IMR-90 (cell line): ENCODE measurements around the gene CDC34. TPM values are rescaled to one million over a fixed set of nuclear protein-coding genes. Genes with fewer than 3 reads are reported as not detected.

ENCODE experiments used
- ATAC-seq: fragments of 200-7000 bp; cut with Tn5 transposase; 2 replicates; pipeline ENCODE4 v1.9.1; 2020; ENCODE audit warnings: low read depth, mild to moderate bottlenecking, moderate library complexity
- BruUV-seq: library from RNA; stranded (reverse); fragments of 400-500 nt; replicated peaks from 2 replicates; lab custom pipeline; 2021; lab: Mats Ljungman, UMichigan
- CTCF ChIA-PET: fragments of 300-600 bp; formaldehyde crosslinking; extraction: SDS; loops from one replicate; lab custom pipeline; 2021; ENCODE audit warnings: antibody characterized with exemption; lab: Yijun Ruan, JAX
- POLR2A ChIA-PET: fragments of 300-600 bp; sonication (Branson Sonifier 250); formaldehyde crosslinking; loops from one replicate; lab custom pipeline; 2022; ENCODE audit warnings: antibody characterized with exemption; ENCODE audit not compliant: unreplicated experiment; lab: Charles Lee
- DNase-seq: peaks from one replicate; pipeline ENCODE4 v3.0.0; 2013
- H2AFZ ChIP-seq: replicated peaks from 2 replicates; pipeline ENCODE3; 2013; ENCODE audit warnings: low read length, mild to moderate bottlenecking; ENCODE audit not compliant: poor library complexity
- H2AK5ac ChIP-seq: 2 replicates; pipeline ENCODE4 v1.6.1; 2013; ENCODE audit warnings: low read depth, low read length, inconsistent platforms
- H2AK9ac ChIP-seq: replicated peaks from 2 replicates; pipeline ENCODE3; 2013; ENCODE audit warnings: mild to moderate bottlenecking, low read depth, low read length, moderate library complexity; ENCODE audit not compliant: poor library complexity
- H2BK120ac ChIP-seq: 2 replicates; pipeline ENCODE4 v1.6.1; 2013; ENCODE audit warnings: low read depth, low read length, inconsistent platforms
- H2BK15ac ChIP-seq: 3 replicates; pipeline ENCODE4 v1.6.1; 2013; ENCODE audit warnings: low read depth, low read length, inconsistent platforms
- H2BK20ac ChIP-seq: 2 replicates; pipeline ENCODE4 v1.6.1; 2013; ENCODE audit warnings: low read depth, mild to moderate bottlenecking, inconsistent platforms, low read length, moderate library complexity
- H2BK5ac ChIP-seq: 2 replicates; pipeline ENCODE4 v1.6.1; 2013; ENCODE audit warnings: mild to moderate bottlenecking, low read depth, low read length, inconsistent platforms; ENCODE audit not compliant: poor library complexity, severe bottlenecking
- H3K14ac ChIP-seq: replicated peaks from 2 replicates; pipeline ENCODE4 v1.6.1; 2013; ENCODE audit warnings: low read depth, low read length, inconsistent platforms
- H3K18ac ChIP-seq: 2 replicates; pipeline ENCODE4 v1.6.1; 2013; ENCODE audit warnings: low read depth, low read length, control low read depth
- H3K23ac ChIP-seq: 2 replicates; pipeline ENCODE4 v1.6.1; 2013; ENCODE audit warnings: low read depth, low read length, inconsistent platforms
- H3K27ac ChIP-seq: 2 replicates; pipeline ENCODE4 v1.5.1; 2013; ENCODE audit warnings: mild to moderate bottlenecking, control low read depth, low read length; ENCODE audit not compliant: insufficient read depth
- H3K27me3 ChIP-seq: 2 replicates; pipeline ENCODE4 v1.6.1; 2013; ENCODE audit warnings: low read length; ENCODE audit not compliant: control insufficient read depth, insufficient read depth
- H3K36me3 ChIP-seq: 2 replicates; pipeline ENCODE4 v1.6.1; 2013; ENCODE audit warnings: low read length, mixed read lengths; ENCODE audit not compliant: control insufficient read depth, insufficient read depth
- H3K4ac ChIP-seq: 2 replicates; pipeline ENCODE4 v1.6.1; 2013; ENCODE audit warnings: low read depth, low read length, inconsistent platforms
- H3K4me1 ChIP-seq: 2 replicates; pipeline ENCODE4 v1.6.1; 2013; ENCODE audit warnings: low read length, mixed read lengths; ENCODE audit not compliant: control insufficient read depth, insufficient read depth
- H3K4me2 ChIP-seq: 2 replicates; pipeline ENCODE4 v1.6.1; 2013; ENCODE audit warnings: low read depth, mild to moderate bottlenecking, control low read depth, low read length, moderate library complexity
- H3K4me3 ChIP-seq: 2 replicates; pipeline ENCODE4 v1.5.1; 2013; ENCODE audit warnings: low read depth, mild to moderate bottlenecking, control low read depth, low read length, moderate library complexity; ENCODE audit not compliant: insufficient read depth
- H3K56ac ChIP-seq: 2 replicates; pipeline ENCODE4 v1.6.1; 2013; ENCODE audit warnings: low read length, inconsistent platforms; ENCODE audit not compliant: insufficient read depth; ENCODE audit errors: extremely low read depth
- H3K79me1 ChIP-seq, 2 experiments: 2 replicates each; pipeline ENCODE4 v1.6.1; 2013; ENCODE audit warnings: low read length in 2 of 2, inconsistent platforms in 1 of 2, low read depth in 1 of 2
- H3K9ac ChIP-seq: 2 replicates; pipeline ENCODE4 v1.6.1; 2013; ENCODE audit warnings: low read depth, low read length, control low read depth
- H3K9me1 ChIP-seq: 2 replicates; pipeline ENCODE4 v1.6.1; 2013; ENCODE audit warnings: low read length, inconsistent platforms; ENCODE audit not compliant: insufficient read depth
- H3K9me3 ChIP-seq: 2 replicates; pipeline ENCODE4 v1.6.1; 2013; ENCODE audit warnings: low read length; ENCODE audit not compliant: control insufficient read depth, insufficient read depth
- H4K20me1 ChIP-seq: 2 replicates; pipeline ENCODE4 v1.6.1; 2013; ENCODE audit warnings: low read length, inconsistent platforms; ENCODE audit not compliant: insufficient read depth
- H4K5ac ChIP-seq: 2 replicates; pipeline ENCODE4 v1.6.1; 2013; ENCODE audit warnings: mild to moderate bottlenecking, low read depth, low read length, control low read depth
- H4K8ac ChIP-seq, 2 experiments: 2 replicates each; pipeline ENCODE4 v1.6.1; 2013; ENCODE audit warnings: low read depth in 2 of 2, low read length in 2 of 2, control low read depth in 1 of 2, inconsistent platforms in 1 of 2
- H4K91ac ChIP-seq: 2 replicates; pipeline ENCODE4 v1.6.1; 2013; ENCODE audit warnings: low read depth, low read length, inconsistent platforms; ENCODE audit not compliant: insufficient read depth
- BHLHE40 ChIP-seq: fragments of 150-350 bp; IDR thresholded peaks from 2 replicates; pipeline ENCODE4 v1.6.1; 2016; ENCODE audit warnings: mild to moderate bottlenecking, low read depth, low read length
- WGBS, 2 experiments: methylation state at CpG; one replicate each; pipeline versions ENCODE4 v1.1.5 to v1.1.7; 2013; ENCODE audit warnings: missing lambda C conversion rate in 2 of 2; ENCODE audit not compliant: insufficient read length in 1 of 2; ENCODE audit errors: extremely low coverage in 2 of 2; 5-methylcytosine and 5-hydroxymethylcytosine counted together
- dilution Hi-C: fragments of 300-500 bp; cut with HindIII; formaldehyde crosslinking; loops from one replicate; pipeline ENCODE4 v1.14.3; 2018; ENCODE audit warnings: low sequenced_read_pairs; ENCODE audit not compliant: unreplicated experiment
- in situ Hi-C: fragments of 300-500 bp; cut with MboI; formaldehyde crosslinking; loops from 3 replicates; pipeline ENCODE4 v1.14.3; 2019; ENCODE audit warnings: low sequenced_read_pairs, inconsistent platforms, mixed read lengths
- intact Hi-C: fragments of 100-400 bp; cut with micrococcal nuclease; formaldehyde crosslinking; loops from 2 replicates; pipeline ENCODE4 v1.10.0; 2022
- polyA plus RNA-seq, 3 experiments: library from polyadenylated mRNA; depleted of rRNA; stranded (reverse); fragments of >200 nt; gene quantifications; 2 replicates each; pipeline ENCODE4 v1.2.3, GENCODE V29; 2012; ENCODE audit warnings: low replicate concordance in 1 of 3
- total RNA-seq: library from RNA; depleted of rRNA; stranded (reverse); fragments of >200 nt; gene quantifications from 2 replicates; pipeline ENCODE4 v1.2.3, GENCODE V29; 2012

Gene CDC34
- total and polyA plus RNA-seq, 2 of the 4 experiments (the other 2 are of a cell fraction): 35.7 to 68.9 TPM

DNA sequence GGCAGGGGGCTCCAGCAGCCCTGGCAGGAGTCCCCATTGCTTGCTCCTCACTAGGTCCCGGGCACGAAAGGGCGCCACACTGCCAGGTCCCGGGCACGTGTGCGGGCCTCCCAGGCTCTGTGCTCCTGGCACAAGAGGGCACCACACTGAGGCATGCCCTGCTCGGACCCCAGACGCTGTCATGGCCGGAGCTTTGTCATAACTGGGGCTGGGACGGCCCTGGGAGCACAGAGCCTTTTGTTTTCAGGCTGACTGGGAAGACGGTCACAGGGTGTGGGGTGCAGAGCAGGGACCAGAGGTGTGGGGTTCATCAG lies 48.2 kb downstream of the CDC34 start:
- H3K4me3 ChIP-seq: no peak overlapping the region

More for the DNA sequence above, 48.2 kb downstream of the CDC34 start:
- ChIA-PET POLR2A (no interaction called here), CTCF (no interaction called here)
- Histone ChIP-seq H3K36me3 (peaks cover 26% of the 10 kb centered on the region; the same call in 1 of the 2 replicates), H2BK20ac (no peak overlapping the region), H3K79me1 (peaks cover 0 to 50% of the 10 kb centered on the region in 2 experiments; a peak in 2 of 4 replicates), H2BK5ac (no peak overlapping the region), H4K20me1 (peaks cover 87% of the 10 kb centered on the region), H3K56ac (no peak overlapping the region), H4K5ac (no peak overlapping the region), H4K91ac (no peak overlapping the region), H2AK9ac (no peak overlapping the region), H3K27ac (no peak overlapping the region), H3K18ac (no peak overlapping the region), H3K23ac (no peak overlapping the region), H3K4ac (no peak overlapping the region), H2AK5ac (no peak overlapping the region), H2AFZ (no peak overlapping the region), H3K4me2 (no peak overlapping the region), H3K14ac (no peak overlapping the region), H4K8ac (no peak overlapping the region), H3K9ac (no peak overlapping the region), H3K27me3 (no peaks in the 10 kb centered on the region), H2BK15ac (no peak overlapping the region), H3K9me3 (no peaks in the 10 kb centered on the region), H3K4me1 (peaks cover 15% of the 10 kb centered on the region), H2BK120ac (no peak overlapping the region), H3K9me1 (peaks cover 7% of the 10 kb centered on the region; the same call in 1 of the 2 replicates)
- no peak for ATAC-seq
- 96% methylated on average over 4 of the region's 11 CpGs; no CpG with 5 or more reads in 1 of the 2 experiments for WGBS, 2 experiments
- BruUV-seq: no TSS peak
- dilution Hi-C loops: no loop called here
- in situ Hi-C loops: no loop called here
- no peak for DNase-seq
- no peak for TF ChIP-seq BHLHE40
- intact Hi-C loops: no loop called here
